HTERT RPE-1 (cell line): ENCODE measurements around the gene EFCAB8.

ENCODE experiments used
- in situ Hi-C: fragments of 300-500 bp; cut with MboI; formaldehyde crosslinking; loops from 4 replicates; pipeline ENCODE4 v1.14.3; 2020; ENCODE audit warnings: low sequenced_read_pairs

EFCAB8 gene

GRCh38 chr20:32908334-32909292 lies 49.9 kb downstream of the EFCAB8 start:
- in situ Hi-C loops, result no loop called here

DNA sequence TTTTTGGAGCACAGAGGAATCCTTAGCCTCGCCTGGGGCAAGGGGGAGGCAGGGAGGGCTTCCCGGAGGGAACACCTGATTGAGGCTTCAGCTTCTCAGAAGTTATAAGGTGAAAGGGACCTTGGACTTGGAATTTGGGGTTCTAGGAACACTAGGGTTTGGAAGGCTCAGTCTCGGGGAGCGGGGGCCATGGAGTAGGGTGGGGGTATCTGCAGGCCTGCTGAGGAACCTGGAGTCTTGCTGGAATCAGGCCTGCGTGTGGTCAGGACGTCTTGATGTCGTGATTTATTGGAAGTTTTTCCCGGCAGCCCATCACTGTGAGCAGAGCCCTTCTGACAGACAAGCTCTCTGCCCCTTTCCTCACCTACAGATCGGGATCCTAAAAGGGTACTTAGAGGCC lies 50.7 kb downstream of the EFCAB8 start:
- in situ Hi-C loops, result no loop called here

DNA sequence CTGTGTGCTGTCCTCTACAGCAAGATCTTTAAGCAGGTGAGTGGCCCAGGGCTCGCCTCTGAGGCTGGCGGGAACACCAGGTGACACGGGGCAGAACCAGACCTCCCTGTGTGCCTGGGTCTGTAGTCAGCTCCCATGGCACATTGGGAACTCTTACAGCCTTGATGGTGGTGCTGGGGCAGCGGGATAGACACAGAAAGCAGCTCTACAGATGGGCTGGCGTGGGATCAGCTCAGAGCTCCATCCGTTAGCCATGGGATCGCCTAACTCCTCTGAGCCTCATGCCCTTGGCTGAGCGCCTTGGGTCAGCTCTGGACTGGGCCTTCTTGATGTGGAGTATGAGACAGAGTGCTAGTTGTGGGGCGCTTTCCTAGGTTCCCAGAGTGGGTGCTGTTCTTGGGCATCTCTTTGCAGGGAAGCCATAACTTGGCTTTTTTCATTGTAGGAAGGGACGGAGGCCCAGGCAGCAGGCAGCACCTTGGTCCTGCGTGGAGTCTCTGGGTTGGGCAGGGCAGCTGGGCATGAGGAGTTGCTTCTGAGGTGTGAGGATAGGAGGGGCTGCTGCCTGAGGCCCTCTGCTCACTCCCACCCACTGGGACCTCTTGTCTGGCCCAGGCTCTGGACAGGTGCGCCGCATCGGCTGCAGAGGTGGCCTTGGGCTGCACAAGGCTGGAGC lies 51.3 kb downstream of the EFCAB8 start:
- in situ Hi-C loops, result no loop called here

DNA sequence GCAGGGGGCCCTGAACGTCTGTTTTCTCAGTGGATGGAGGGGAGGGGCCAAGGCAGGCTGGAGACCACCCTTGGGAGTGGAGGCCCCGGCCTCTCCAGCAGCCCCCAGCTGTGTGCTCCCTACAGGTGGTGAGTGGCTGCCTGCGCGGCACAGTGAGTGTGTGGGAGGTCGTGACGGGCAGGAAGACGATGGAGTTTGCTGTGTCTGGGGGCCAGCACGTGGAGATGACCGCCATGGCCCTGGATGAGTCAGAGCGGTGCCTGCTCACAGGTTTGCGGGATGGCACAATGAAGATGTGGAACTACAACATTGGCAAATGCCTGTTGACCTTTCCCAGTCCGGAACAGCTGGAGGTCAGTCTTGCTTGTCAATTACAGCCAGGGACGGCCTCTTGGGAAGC lies 52.6 kb downstream of the EFCAB8 start:
- in situ Hi-C loops, result no loop called here

DNA sequence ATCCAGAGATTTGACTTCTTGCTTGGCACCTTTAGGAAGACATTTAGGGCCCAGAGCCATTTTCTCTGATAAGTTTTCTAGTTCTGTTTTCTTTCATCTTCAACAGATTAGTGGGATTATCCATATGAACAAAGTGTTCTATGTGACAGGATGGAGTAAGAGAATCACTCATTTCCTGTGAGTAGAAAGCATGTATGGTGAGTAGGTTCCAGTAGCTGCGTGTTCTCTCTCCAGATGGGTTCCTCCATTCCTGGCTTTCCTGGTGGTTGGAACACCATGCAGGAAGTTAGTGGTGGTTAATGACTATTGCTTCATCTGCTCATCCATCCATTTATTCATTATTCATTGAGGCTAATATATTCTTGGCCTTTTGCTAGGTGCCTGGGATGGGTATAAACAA lies 54.0 kb downstream of the EFCAB8 start:
- in situ Hi-C loops, result no loop called here

- in situ Hi-C loops, result no loop called here
Observed at GRCh38 chr20:32914031-32914430, 55.3 kb downstream of the EFCAB8 start.

GRCh38 chr20:32917191-32917950 lies 58.6 kb downstream of the EFCAB8 start:
- in situ Hi-C loops, result no loop called here

DNA sequence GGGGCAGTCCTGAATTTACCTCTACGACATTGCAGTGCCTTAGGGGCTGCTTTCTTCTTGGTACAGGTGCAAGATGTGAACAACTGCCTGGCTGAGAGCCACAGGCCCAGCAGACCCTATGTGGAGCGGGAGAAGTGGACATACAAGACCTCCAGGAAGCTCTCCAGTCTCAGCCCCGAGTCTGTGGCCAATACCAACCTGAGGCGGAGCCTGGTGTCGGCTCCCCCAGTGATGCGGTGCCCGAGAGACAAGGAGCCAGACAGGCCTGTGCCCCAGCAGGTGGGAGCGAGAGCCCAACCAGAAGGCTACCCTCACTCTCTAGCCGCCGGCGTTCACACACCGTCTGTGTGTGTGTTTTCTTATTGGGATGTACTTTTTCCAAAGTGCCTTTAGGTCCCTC lies 59.6 kb downstream of the EFCAB8 start:
- in situ Hi-C loops, result no loop called here

DNA sequence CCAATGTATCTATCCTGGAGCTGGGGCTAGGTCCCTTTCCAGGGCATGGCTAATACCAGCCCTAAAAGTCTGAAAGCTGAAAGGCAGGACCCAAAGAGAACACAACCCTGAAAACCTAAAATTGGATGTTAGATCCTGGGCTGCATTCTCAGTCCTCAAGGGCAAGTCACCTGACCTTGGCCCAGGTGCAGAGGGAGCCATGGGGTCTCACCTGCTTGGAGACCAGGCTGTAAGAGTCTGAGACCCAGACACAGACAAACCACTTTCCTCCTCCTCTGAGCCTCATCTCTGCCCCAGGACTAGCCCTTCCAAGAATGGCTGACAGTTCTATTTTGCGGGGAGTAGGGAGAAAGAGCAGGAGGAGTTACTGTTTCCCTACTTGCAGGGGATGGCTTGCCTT lies 60.0 kb downstream of the EFCAB8 start:
- in situ Hi-C loops, result no loop called here

GRCh38 chr20:32920066-32920465 lies 61.3 kb downstream of the EFCAB8 start:
- in situ Hi-C loops, result no loop called here

- in situ Hi-C loops, result no loop called here
Observed at GRCh38 chr20:32920530-32921298, 62.0 kb downstream of the EFCAB8 start.

- in situ Hi-C loops, result no loop called here
Observed at GRCh38 chr20:32922466-32922865, 63.7 kb downstream of the EFCAB8 start.

- in situ Hi-C loops, result no loop called here
Observed at GRCh38 chr20:32924781-32925180, 66.1 kb downstream of the EFCAB8 start.

- in situ Hi-C loops, result no loop called here
Observed at GRCh38 chr20:32925481-32926196, 66.9 kb downstream of the EFCAB8 start.

DNA sequence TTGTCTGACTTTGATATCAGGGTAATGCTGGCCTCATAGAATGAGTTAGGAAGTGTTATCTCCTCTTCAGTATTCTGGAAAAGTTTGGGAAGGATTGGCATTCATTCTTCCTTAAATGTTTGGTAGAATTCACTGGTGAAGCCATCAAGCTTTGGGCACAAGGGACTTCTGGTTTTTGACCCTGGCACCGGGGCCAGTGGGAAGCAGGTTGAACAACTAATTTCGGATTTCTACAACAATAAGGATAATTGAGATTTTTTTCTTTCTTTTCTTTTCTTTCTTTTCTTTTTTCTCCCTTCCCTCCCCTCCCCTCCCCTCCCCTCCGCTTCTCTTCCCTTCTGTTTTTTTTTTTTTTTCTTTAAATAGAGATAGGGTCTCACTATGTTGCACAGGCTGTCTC lies 70.4 kb downstream of the EFCAB8 start:
- in situ Hi-C loops, result no loop called here

DNA sequence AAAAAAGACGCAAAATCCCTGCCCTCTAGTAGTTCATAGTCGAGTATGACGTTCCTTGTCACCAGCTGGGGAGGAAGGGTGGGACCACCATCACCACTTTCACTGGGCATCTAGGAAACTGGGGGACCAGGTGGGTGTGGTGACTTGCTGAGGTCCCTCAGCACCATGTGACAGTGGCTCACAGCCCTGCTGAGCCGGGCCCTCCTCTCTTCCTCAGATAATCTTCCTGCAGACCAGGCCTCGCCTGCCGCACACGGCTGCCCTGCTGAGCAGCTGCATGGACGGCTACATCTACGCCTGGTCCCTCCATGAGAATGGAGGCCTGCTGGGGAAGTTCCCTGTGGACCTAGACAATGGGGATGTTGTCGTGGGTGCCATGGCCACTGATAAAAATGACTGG lies 71.5 kb downstream of the EFCAB8 start:
- in situ Hi-C loops, result no loop called here

- in situ Hi-C loops, result no loop called here
Observed at GRCh38 chr20:32930701-32931100, 72.0 kb downstream of the EFCAB8 start.

DNA sequence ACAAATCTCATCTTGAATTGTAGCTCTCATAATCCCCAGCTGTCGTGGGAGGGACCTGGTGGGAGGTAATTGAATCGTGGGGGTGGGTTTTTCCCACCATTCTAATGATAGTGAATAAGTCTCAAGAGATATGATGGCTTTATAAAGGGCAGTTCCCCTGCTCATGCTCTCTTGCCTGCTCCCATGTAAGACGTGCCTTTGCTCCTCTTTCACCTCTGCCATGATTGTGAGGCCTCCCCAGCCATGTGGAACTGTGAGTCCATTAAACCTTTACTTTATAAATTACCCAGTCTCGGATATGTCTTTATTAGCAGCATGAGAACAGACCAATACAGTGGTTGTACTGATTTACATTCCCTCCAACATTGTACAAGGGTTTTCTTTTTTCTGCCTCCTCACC lies 75.9 kb downstream of the EFCAB8 start:
- in situ Hi-C loops, result no loop called here

GRCh38 chr20:32941155-32941885 lies 82.6 kb downstream of the EFCAB8 start:
- in situ Hi-C loops, result no loop called here
